ENCODE data around the gene SLC26A3.
A peak's percentile ranks its signal among the peaks of the same experiment; 100 is the strongest.

SLC26A3 gene

DNA sequence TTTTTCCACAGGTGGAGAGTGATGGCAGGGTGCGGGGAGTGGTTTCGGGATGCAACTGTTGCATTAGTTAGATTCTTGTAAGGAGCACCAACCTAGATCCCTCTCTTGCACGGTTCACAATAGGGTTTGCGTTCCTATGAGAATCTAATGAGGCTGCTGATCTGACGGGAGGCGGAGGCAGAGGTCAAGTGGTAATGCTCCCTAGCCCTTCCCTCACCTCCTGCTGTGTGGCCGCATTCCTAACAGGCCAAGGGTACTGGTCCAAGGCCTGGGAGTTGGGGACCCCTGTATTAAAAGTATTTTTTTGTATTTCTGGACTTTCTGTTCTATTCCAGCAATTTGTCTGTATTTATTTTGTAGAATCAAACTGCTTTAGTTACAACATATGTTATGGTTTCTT is 51.9 kb downstream of the SLC26A3 start:
- Histone ChIP-seq H3K4me2 (ENCODE audit: low read depth, low read length, poor library complexity, severe bottlenecking) (no peak overlapping the region), H3K79me2 (ENCODE audit: insufficient read depth, low read length) (peaks cover 60% of the 10 kb centered on the region), H3K36me3 (ENCODE audit: low read length) (peaks cover 67% of the 10 kb centered on the region), H3K27ac (ENCODE audit: low read depth, low read length) (no peak overlapping the region), H2AFZ (ENCODE audit: low read depth, low read length, severe bottlenecking) (no peak overlapping the region), H3K9me2 (replicated peaks; ENCODE audit: insufficient read depth, low read length) (no peaks in the 10 kb centered on the region), H3K9me3 (ENCODE audit: insufficient read depth, low read length) (no peaks in the 10 kb centered on the region), H4K20me1 (ENCODE audit: low read depth, low read length) (peaks cover 38% of the 10 kb centered on the region), H3K9ac (ENCODE audit: low read length) (no peak overlapping the region), H3K27me3 (ENCODE audit: low read length) (no peaks in the 10 kb centered on the region), H3K4me3 (ENCODE audit: insufficient read depth, low read length, poor library complexity, severe bottlenecking) (no peak overlapping the region), H3F3A (ENCODE audit: insufficient read depth) (peaks cover 21% of the 10 kb centered on the region)
- TF ChIP-seq EZH2phosphoT487 (conservative IDR thresholded peaks at IDR 0.05; ENCODE audit: low read length), result no peak
- TF ChIP-seq, protein P1, sequence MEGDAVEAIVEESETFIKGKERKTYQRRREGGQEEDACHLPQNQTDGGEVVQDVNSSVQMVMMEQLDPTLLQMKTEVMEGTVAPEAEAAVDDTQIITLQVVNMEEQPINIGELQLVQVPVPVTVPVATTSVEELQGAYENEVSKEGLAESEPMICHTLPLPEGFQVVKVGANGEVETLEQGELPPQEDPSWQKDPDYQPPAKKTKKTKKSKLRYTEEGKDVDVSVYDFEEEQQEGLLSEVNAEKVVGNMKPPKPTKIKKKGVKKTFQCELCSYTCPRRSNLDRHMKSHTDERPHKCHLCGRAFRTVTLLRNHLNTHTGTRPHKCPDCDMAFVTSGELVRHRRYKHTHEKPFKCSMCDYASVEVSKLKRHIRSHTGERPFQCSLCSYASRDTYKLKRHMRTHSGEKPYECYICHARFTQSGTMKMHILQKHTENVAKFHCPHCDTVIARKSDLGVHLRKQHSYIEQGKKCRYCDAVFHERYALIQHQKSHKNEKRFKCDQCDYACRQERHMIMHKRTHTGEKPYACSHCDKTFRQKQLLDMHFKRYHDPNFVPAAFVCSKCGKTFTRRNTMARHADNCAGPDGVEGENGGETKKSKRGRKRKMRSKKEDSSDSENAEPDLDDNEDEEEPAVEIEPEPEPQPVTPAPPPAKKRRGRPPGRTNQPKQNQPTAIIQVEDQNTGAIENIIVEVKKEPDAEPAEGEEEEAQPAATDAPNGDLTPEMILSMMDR (IDR thresholded peaks at IDR 0.05; ENCODE audit: insufficient read depth, low read length, poor library complexity, severe bottlenecking), result no peak

DNA sequence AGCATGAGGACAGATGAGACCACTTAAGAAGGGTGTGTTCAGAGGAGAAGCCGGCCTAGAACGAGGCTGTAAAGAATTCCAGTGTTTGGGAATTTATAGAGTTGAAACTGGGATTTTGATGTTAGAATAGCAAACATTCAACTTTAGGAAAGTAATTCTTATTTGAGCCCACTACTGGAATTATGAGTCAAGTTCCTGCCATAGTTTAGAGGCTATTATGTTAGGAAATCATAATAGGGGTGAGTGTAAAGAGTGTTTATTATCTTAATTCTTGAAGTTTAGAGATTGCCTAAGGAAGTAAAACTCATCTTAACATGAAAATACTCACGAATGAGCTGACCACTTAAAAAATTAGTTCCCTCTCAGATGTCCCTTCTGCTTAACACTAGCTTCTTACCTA is 57.0 kb downstream of the SLC26A3 start:
- no peak overlapping the region for H2AFZ ChIP-seq (ENCODE audit: low read depth, low read length, severe bottlenecking)
- peaks cover 16% of the 10 kb centered on the region for H3F3A ChIP-seq (ENCODE audit: insufficient read depth)
- peak overlapping the region; percentile 87 for H3K4me2 ChIP-seq (ENCODE audit: low read depth, low read length, poor library complexity, severe bottlenecking)
- peaks cover 22% of the 10 kb centered on the region for H3K36me3 ChIP-seq (ENCODE audit: low read length)
- peaks cover 43% of the 10 kb centered on the region for H4K20me1 ChIP-seq (ENCODE audit: low read depth, low read length)
- no peaks in the 10 kb centered on the region for H3K9me3 ChIP-seq (ENCODE audit: insufficient read depth, low read length)
- H3K9ac ChIP-seq (ENCODE audit: low read length), result peak overlapping the region; percentile 77
- peak overlapping the region; percentile 90 for H3K4me3 ChIP-seq (ENCODE audit: insufficient read depth, low read length, poor library complexity, severe bottlenecking)
- H3K9me2 ChIP-seq (replicated peaks; ENCODE audit: insufficient read depth, low read length), result no peaks in the 10 kb centered on the region
- TF ChIP-seq, protein P1 (IDR thresholded peaks at IDR 0.05; ENCODE audit: insufficient read depth, low read length, poor library complexity, severe bottlenecking), result no peak
- no peak for TF ChIP-seq EZH2phosphoT487 (conservative IDR thresholded peaks at IDR 0.05; ENCODE audit: low read length)
- no peaks in the 10 kb centered on the region for H3K27me3 ChIP-seq (ENCODE audit: low read length)
- H3K27ac ChIP-seq (ENCODE audit: low read depth, low read length), result no peak overlapping the region
- peaks cover 69% of the 10 kb centered on the region for H3K79me2 ChIP-seq (ENCODE audit: insufficient read depth, low read length)

DNA sequence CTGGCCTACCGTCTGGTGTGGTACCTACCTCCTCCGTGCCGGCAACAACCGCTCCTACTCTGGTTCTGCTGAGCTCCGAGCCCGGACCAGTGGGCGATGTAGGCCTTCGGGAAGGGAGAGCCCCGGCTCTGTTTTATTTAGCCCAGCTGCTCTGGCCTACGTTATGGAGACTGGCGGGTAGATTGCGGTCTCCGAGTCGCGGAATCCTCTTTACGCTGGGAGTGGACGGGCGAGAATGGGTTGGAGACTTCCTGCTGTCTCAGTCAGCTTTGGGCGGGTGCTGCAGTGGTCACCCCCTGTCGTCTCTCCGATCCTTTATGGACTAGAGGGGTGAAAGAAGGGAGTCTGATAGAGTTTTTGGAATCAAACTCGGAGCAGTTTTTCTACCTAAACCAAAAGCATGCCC is 58.7 kb downstream of the SLC26A3 start:
- Histone ChIP-seq H3K27me3 (ENCODE audit: low read length) (no peaks in the 10 kb centered on the region), H3K4me3 (ENCODE audit: insufficient read depth, low read length, poor library complexity, severe bottlenecking) (peak overlapping the region; percentile 90), H3K9ac (ENCODE audit: low read length) (peak overlapping the region; percentile 77), H4K20me1 (ENCODE audit: low read depth, low read length) (peaks cover 43% of the 10 kb centered on the region), H3K4me2 (ENCODE audit: low read depth, low read length, poor library complexity, severe bottlenecking) (peak overlapping the region; percentile 87), H2AFZ (ENCODE audit: low read depth, low read length, severe bottlenecking) (peak overlapping the region; percentile 80), H3K36me3 (ENCODE audit: low read length) (peaks cover 17% of the 10 kb centered on the region), H3K9me3 (ENCODE audit: insufficient read depth, low read length) (no peaks in the 10 kb centered on the region), H3K79me2 (ENCODE audit: insufficient read depth, low read length) (peaks cover 54% of the 10 kb centered on the region), H3K27ac (ENCODE audit: low read depth, low read length) (peak overlapping the region; percentile 89), H3F3A (ENCODE audit: insufficient read depth) (peaks cover 16% of the 10 kb centered on the region), H3K9me2 (replicated peaks; ENCODE audit: insufficient read depth, low read length) (no peaks in the 10 kb centered on the region)
- TF ChIP-seq EZH2phosphoT487 (conservative IDR thresholded peaks at IDR 0.05; ENCODE audit: low read length), result no peak
- TF ChIP-seq, protein P1 (IDR thresholded peaks at IDR 0.05; ENCODE audit: insufficient read depth, low read length, poor library complexity, severe bottlenecking), result no peak
